H1 (cell line): ENCODE results near the gene GATA5. TPM values are rescaled to one million over a fixed set of nuclear protein-coding genes. Genes with fewer than 3 reads are reported as not detected.

Experiments used
- CTCF ChIA-PET: fragments of 300-600 bp; sonication (Branson Sonifier 250); formaldehyde crosslinking; loops from one replicate; lab custom pipeline; 2021; ENCODE audit not compliant: partially characterized antibody; lab: Charles Lee
- POLR2A ChIA-PET: fragments of 300-600 bp; sonication (Branson Sonifier 250); formaldehyde crosslinking; loops from one replicate; lab custom pipeline; 2021; ENCODE audit warnings: inconsistent platforms; ENCODE audit not compliant: partially characterized antibody; lab: Charles Lee
- DNase-seq, 2 experiments: peaks; one replicate each; pipeline versions ENCODE4 v3.0.0 to v3.0.0-alpha.2; 2010 to 2022; ENCODE audit warnings: low spot score in 2 of 2, low read depth in 1 of 2, mixed read lengths in 1 of 2
- FAIRE-seq: peaks from 2 replicates; lab custom pipeline; 2011; peaks lifted over from hg19 to GRCh38; lab: Jason Lieb, UNC
- H2AFZ ChIP-seq: 2 replicates; pipeline ENCODE4 v1.8.1; 2012; ENCODE audit warnings: low read length, inconsistent platforms
- H2AK5ac ChIP-seq: 2 replicates; pipeline ENCODE4 v1.6.1; 2013; ENCODE audit warnings: low read depth, low read length
- H2BK120ac ChIP-seq: replicated peaks from 2 replicates; pipeline ENCODE3; 2013; ENCODE audit warnings: low read depth, low read length, inconsistent platforms
- H2BK12ac ChIP-seq: 2 replicates; pipeline ENCODE4 v1.6.1; 2013; ENCODE audit warnings: low read depth, low read length
- H2BK15ac ChIP-seq: 2 replicates; pipeline ENCODE4 v1.6.1; 2013; ENCODE audit warnings: low read length
- H2BK20ac ChIP-seq: 2 replicates; pipeline ENCODE4 v1.6.1; 2013; ENCODE audit warnings: low read length
- H2BK5ac ChIP-seq: 2 replicates; pipeline ENCODE4 v1.6.1; 2013; ENCODE audit warnings: low read depth, low read length
- H3K14ac ChIP-seq: 2 replicates; pipeline ENCODE4 v1.6.1; 2013; ENCODE audit warnings: inconsistent platforms; ENCODE audit not compliant: insufficient read length
- H3K18ac ChIP-seq: 2 replicates; pipeline ENCODE4 v1.6.1; 2013; ENCODE audit warnings: low read length; ENCODE audit errors: extremely low read depth
- H3K23ac ChIP-seq: 2 replicates; pipeline ENCODE4 v1.6.1; 2013; ENCODE audit warnings: inconsistent platforms; ENCODE audit not compliant: insufficient read length
- H3K23me2 ChIP-seq: 2 replicates; pipeline ENCODE4 v1.6.1; 2013; ENCODE audit warnings: low read depth, low read length
- H3K27ac ChIP-seq: 2 replicates; pipeline ENCODE4 v1.6.1; 2011; ENCODE audit warnings: low read depth, low read length, inconsistent platforms
- H3K27me3 ChIP-seq, 4 experiments: replicated peaks in 1 of 4; 1 replicate in 1 of 4; 2 replicates in 3 of 4; pipeline versions ENCODE4 v1.6.1 to v1.8.1; 2011 to 2013; ENCODE audit warnings: low read length in 3 of 4, mild to moderate bottlenecking in 3 of 4, inconsistent platforms in 2 of 4, mixed read lengths in 2 of 4, moderate library complexity in 1 of 4; ENCODE audit not compliant: control insufficient read depth in 3 of 4, insufficient read depth in 3 of 4; ENCODE audit errors: extremely low read depth in 1 of 4
- H3K36me3 ChIP-seq, 4 experiments: 2 replicates each; pipeline versions ENCODE4 v1.6.1 to v1.8.1; 2011 to 2013; ENCODE audit warnings: mild to moderate bottlenecking in 4 of 4, low read length in 3 of 4, moderate library complexity in 2 of 4, control low read depth in 1 of 4, inconsistent platforms in 1 of 4; ENCODE audit not compliant: insufficient read depth in 4 of 4, control insufficient read depth in 2 of 4
- H3K4ac ChIP-seq: replicated peaks from 2 replicates; pipeline ENCODE3; 2013; ENCODE audit warnings: low read length, low read depth, mixed read lengths, inconsistent platforms; ENCODE audit not compliant: insufficient read length
- H3K4me1 ChIP-seq, 4 experiments: replicated peaks in 1 of 4; 1 replicate in 1 of 4; 2 replicates in 3 of 4; pipeline versions ENCODE4 v1.6.1 to v1.8.1; 2011 to 2013; ENCODE audit warnings: low read length in 3 of 4, inconsistent platforms in 2 of 4, mixed read lengths in 1 of 4; ENCODE audit not compliant: insufficient read depth in 4 of 4, control insufficient read depth in 3 of 4
- H3K4me2 ChIP-seq, 2 experiments: 2 replicates each; pipeline versions ENCODE4 v1.6.1 to v1.8.1; 2011 to 2013; ENCODE audit warnings: low read depth in 2 of 2, low read length in 2 of 2, control low read depth in 1 of 2, inconsistent platforms in 1 of 2, mild to moderate bottlenecking in 1 of 2; ENCODE audit not compliant: insufficient read depth in 1 of 2
- H3K4me3 ChIP-seq, 4 experiments: fragments of 200-600, 300-600 bp in 1 of 4; sonication (generic), shearing (Covaris generic), sonication (Bioruptor Twin) in 1 of 4; 2 replicates each; pipeline versions ENCODE4 v1.5.1 to v1.8.1; 2011 to 2016; ENCODE audit warnings: low read length in 4 of 4, low read depth in 3 of 4, control low read depth in 2 of 4, inconsistent platforms in 2 of 4, mild to moderate bottlenecking in 2 of 4, mixed read lengths in 1 of 4, moderate library complexity in 1 of 4; ENCODE audit not compliant: insufficient read depth in 2 of 4; ENCODE audit errors: extremely low read depth in 1 of 4
- H3K56ac ChIP-seq: replicated peaks from 2 replicates; pipeline ENCODE3; 2013; ENCODE audit warnings: low read depth, mild to moderate bottlenecking, mixed read lengths, low read length, inconsistent platforms; ENCODE audit not compliant: insufficient read length
- H3K79me1 ChIP-seq: 2 replicates; pipeline ENCODE4 v1.6.1; 2013; ENCODE audit warnings: low read depth, low read length, control low read depth
- H3K79me2 ChIP-seq, 2 experiments: 2 replicates each; pipeline versions ENCODE4 v1.6.1 to v1.8.1; 2012 to 2013; ENCODE audit warnings: low read length in 2 of 2, mild to moderate bottlenecking in 2 of 2, inconsistent platforms in 1 of 2; ENCODE audit not compliant: insufficient read depth in 2 of 2, control insufficient read depth in 1 of 2
- H3K9ac ChIP-seq, 4 experiments: replicated peaks in 1 of 4; 1 replicate in 1 of 4; 2 replicates in 3 of 4; pipeline versions ENCODE4 v1.6.1 to v1.8.1; 2011 to 2013; ENCODE audit warnings: low read depth in 3 of 4, low read length in 3 of 4, control low read depth in 2 of 4, mild to moderate bottlenecking in 2 of 4, moderate library complexity in 2 of 4, inconsistent platforms in 1 of 4; ENCODE audit errors: extremely low read depth in 1 of 4
- H3K9me3 ChIP-seq, 2 experiments: 2 replicates each; pipeline versions ENCODE4 v1.6.1 to v1.8.1; 2012 to 2013; ENCODE audit warnings: mild to moderate bottlenecking in 2 of 2, moderate library complexity in 2 of 2, control low read depth in 1 of 2, inconsistent platforms in 1 of 2, low read depth in 1 of 2, low read length in 1 of 2, mixed read lengths in 1 of 2; ENCODE audit not compliant: insufficient read depth in 2 of 2
- H4K20me1 ChIP-seq, 2 experiments: replicated peaks in 1 of 2; 2 replicates each; pipeline versions ENCODE3 to v1.8.1; 2011 to 2013; ENCODE audit warnings: inconsistent platforms in 2 of 2, low read length in 2 of 2, mild to moderate bottlenecking in 1 of 2; ENCODE audit not compliant: insufficient read depth in 2 of 2, control insufficient read depth in 1 of 2
- H4K5ac ChIP-seq: 2 replicates; pipeline ENCODE4 v1.6.1; 2013; ENCODE audit warnings: low read length, low read depth, mixed read lengths, inconsistent platforms; ENCODE audit not compliant: insufficient read length
- H4K8ac ChIP-seq: 2 replicates; pipeline ENCODE4 v1.8.0; 2013; ENCODE audit warnings: mild to moderate bottlenecking, moderate library complexity, low read length, inconsistent platforms; ENCODE audit not compliant: insufficient read depth; ENCODE audit errors: extremely low read depth
- H4K91ac ChIP-seq: replicated peaks from 2 replicates; pipeline ENCODE3; 2013; ENCODE audit warnings: low read length, mixed read lengths, inconsistent platforms; ENCODE audit not compliant: insufficient read length
- BRCA1 ChIP-seq: IDR thresholded peaks from 2 replicates; pipeline ENCODE4 v1.6.1; 2012; ENCODE audit warnings: low read depth, low read length, improper control_type of control experiment
- GABPA ChIP-seq: IDR thresholded peaks from 2 replicates; pipeline ENCODE4 v1.6.1; 2011; ENCODE audit warnings: mild to moderate bottlenecking, low read length, moderate library complexity, borderline replicate concordance; ENCODE audit not compliant: insufficient read depth
- KDM4A ChIP-seq: IDR thresholded peaks from one replicate; pipeline ENCODE4 v1.7.1; 2012; ENCODE audit warnings: low read depth, mild to moderate bottlenecking, moderate library complexity, low read length, inconsistent platforms; ENCODE audit not compliant: severe bottlenecking
- WGBS, 2 experiments: shearing (Covaris generic) in 1 of 2; methylation state at CpG; one replicate each; pipeline versions ENCODE4 v1.1.6 to v1.1.7; 2013 to 2015; ENCODE audit warnings: low lambda C conversion rate in 2 of 2, mixed read lengths in 2 of 2, inconsistent platforms in 1 of 2, low coverage in 1 of 2, missing lambda C conversion rate in 1 of 2; ENCODE audit not compliant: insufficient replicate concordance in 2 of 2, insufficient coverage in 1 of 2, insufficient read length in 1 of 2; ENCODE audit errors: extremely low coverage in 1 of 2, missing lambda C conversion rate in 1 of 2; 5-methylcytosine and 5-hydroxymethylcytosine counted together
- polyA plus RNA-seq, 7 experiments: library from polyadenylated mRNA; depleted of rRNA in 3 of 7; stranded (reverse) in 5 of 7; unstranded in 2 of 7; fragments of >200 nt in 5 of 7; fragments of 200-250 nt in 2 of 7; gene quantifications; 1 replicate in 5 of 7; 2 replicates in 1 of 7; 4 replicates in 1 of 7; pipeline versions ENCODE4 v1.2.1 to v1.2.3, GENCODE V29; 2011 to 2013; ENCODE audit warnings: missing spikeins in 2 of 7, mixed read lengths in 2 of 7
- total RNA-seq: library from RNA; stranded (reverse); fragmentation: NEBNext Ultra II Directional; extraction: Animal tissue kit (Norgen Biotek cat#: 25700); gene quantifications from 2 replicates; pipeline ENCODE4 v1.2.1, GENCODE V29; 2021

GATA5 gene
- total and polyA plus RNA-seq, 2 of the 8 experiments (the other 6 are each of a cell fraction or from before 2014, with no cell fraction given): 0.08 to 0.11 TPM

DNA sequence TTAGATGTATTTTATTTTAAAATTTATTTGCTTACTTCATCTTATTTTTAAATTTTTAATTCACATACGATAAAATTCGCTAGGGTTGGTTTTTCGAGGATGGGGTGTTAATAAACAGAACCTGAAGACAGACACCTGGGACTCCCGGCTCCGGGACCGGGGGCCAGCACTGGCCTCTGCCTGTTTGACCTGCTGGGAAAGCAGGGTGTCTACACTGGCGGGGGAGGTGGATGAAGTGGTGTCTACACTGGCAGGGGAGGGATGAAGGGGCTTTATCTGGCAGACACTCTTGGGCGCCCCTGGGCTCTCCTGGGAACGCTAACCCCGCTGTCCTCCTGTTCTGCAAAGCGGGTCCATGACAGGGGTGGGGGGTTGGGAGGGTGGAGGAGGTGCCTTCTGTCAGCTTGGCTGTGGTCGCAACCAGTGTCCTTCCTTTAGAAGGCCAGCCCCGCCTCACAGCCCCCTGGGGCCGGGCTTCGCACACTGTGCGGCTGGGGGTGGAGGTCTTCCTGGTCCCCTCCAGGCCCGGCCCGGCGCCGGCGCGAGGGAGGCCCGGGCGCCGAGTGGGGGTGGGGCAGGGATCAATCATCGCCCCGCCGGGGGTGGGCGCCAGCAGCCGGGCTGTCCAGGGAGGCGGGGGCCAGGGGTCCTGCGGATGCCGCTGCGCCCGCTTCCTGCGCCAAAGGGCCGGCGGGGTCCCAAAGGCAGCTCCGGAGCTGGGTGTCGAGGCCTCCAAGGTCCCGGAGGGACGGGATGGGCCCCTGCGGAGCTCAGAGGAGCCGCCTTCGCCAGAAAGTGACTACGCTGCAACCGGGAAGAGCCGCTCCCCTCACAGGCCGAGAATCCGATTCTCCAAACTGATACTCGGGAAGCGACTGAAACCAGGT is 1.8 kb downstream of the GATA5 start:
- Histone ChIP-seq H3K9me3 (no peaks in the 10 kb centered on the region), H3K27me3 (peaks cover 53 to 65% (median 63%) of the 10 kb centered on the region in 4 experiments), H2BK20ac (no peak overlapping the region), H4K91ac (no peak overlapping the region), H3K23ac (no peak overlapping the region), H2BK120ac (no peak overlapping the region), H3K27ac (no peak overlapping the region), H2BK5ac (no peak overlapping the region), H3K56ac (no peak overlapping the region), H3K18ac (no peak overlapping the region; the same call in 1 of the 2 replicates), H3K36me3 (peaks cover 0 to 7% (median 0%) of the 10 kb centered on the region in 4 experiments; a peak in 1 of 8 replicates), H4K20me1 (peaks cover 3% of the 10 kb centered on the region in 2 experiments), H3K79me1 (no peaks in the 10 kb centered on the region), H4K5ac (no peak overlapping the region), H2AK5ac (no peak overlapping the region), H3K4me1 (peaks cover 0 to 19% (median 9%) of the 10 kb centered on the region in 4 experiments; a peak in 6 of 7 replicates), H3K9ac (no peak overlapping the region), H3K79me2 (no peaks in the 10 kb centered on the region), H4K8ac (no peak overlapping the region), H3K4me3 (peak overlapping the region; percentile 7 to 63 (median 12); a peak in 4 of 8 replicates), H3K4me2 (peak overlapping the region; percentile 69 to 86), H3K4ac (no peak overlapping the region), H3K23me2 (peaks cover 21% of the 10 kb centered on the region; the same call in 1 of the 2 replicates), H2AFZ (no peak overlapping the region), H3K14ac (no peak overlapping the region), H2BK15ac (no peak overlapping the region), H2BK12ac (no peak overlapping the region)
- FAIRE-seq: no peak
- TF ChIP-seq BRCA1: no peak
- 0 out of 2 replicates have a peak, but pooled peaks have one; percentile 46 for TF ChIP-seq GABPA
- TF ChIP-seq KDM4A: peak; percentile 28
- ChIA-PET POLR2A (interaction anchor here (1.3 kb wide), 1 partner anchor 20 kb away, joined by 3 read pairs; no protein-coding TSS in a partner anchor), CTCF (interaction anchor here (1.6 kb wide), 1 partner anchor 33 kb away, joined by 3 read pairs; no protein-coding TSS in a partner anchor)
- peak in 1 of 2 experiments; percentile 80 for DNase-seq
- 13% methylated on average over 38 of the region's 52 CpGs; no CpG with 5 or more reads in 1 of the 2 experiments for WGBS, 2 experiments
